IMR-90 (cell line): ENCODE results near the gene GRID1. TPM values are rescaled to one million over a fixed set of nuclear protein-coding genes. Genes with fewer than 3 reads are reported as not detected.

Experiments
- ATAC-seq: fragments of 200-7000 bp; cut with Tn5 transposase; 2 replicates; pipeline ENCODE4 v1.9.1; 2020; ENCODE audit warnings: low read depth, mild to moderate bottlenecking, moderate library complexity
- BruUV-seq: library from RNA; stranded (reverse); fragments of 400-500 nt; replicated peaks from 2 replicates; lab custom pipeline; 2021; lab: Mats Ljungman, UMichigan
- CTCF ChIA-PET: fragments of 300-600 bp; formaldehyde crosslinking; extraction: SDS; loops from one replicate; lab custom pipeline; 2021; ENCODE audit warnings: antibody characterized with exemption; lab: Yijun Ruan, JAX
- POLR2A ChIA-PET: fragments of 300-600 bp; sonication (Branson Sonifier 250); formaldehyde crosslinking; loops from one replicate; lab custom pipeline; 2022; ENCODE audit warnings: antibody characterized with exemption; ENCODE audit not compliant: unreplicated experiment; lab: Charles Lee
- DNase-seq: peaks from one replicate; pipeline ENCODE4 v3.0.0; 2013
- H2AFZ ChIP-seq: replicated peaks from 2 replicates; pipeline ENCODE3; 2013; ENCODE audit warnings: low read length, mild to moderate bottlenecking; ENCODE audit not compliant: poor library complexity
- H2AK5ac ChIP-seq: 2 replicates; pipeline ENCODE4 v1.6.1; 2013; ENCODE audit warnings: low read depth, low read length, inconsistent platforms
- H2AK9ac ChIP-seq: replicated peaks from 2 replicates; pipeline ENCODE3; 2013; ENCODE audit warnings: mild to moderate bottlenecking, low read depth, low read length, moderate library complexity; ENCODE audit not compliant: poor library complexity
- H2BK120ac ChIP-seq: 2 replicates; pipeline ENCODE4 v1.6.1; 2013; ENCODE audit warnings: low read depth, low read length, inconsistent platforms
- H2BK15ac ChIP-seq: 3 replicates; pipeline ENCODE4 v1.6.1; 2013; ENCODE audit warnings: low read depth, low read length, inconsistent platforms
- H2BK20ac ChIP-seq: 2 replicates; pipeline ENCODE4 v1.6.1; 2013; ENCODE audit warnings: low read depth, mild to moderate bottlenecking, inconsistent platforms, low read length, moderate library complexity
- H2BK5ac ChIP-seq: 2 replicates; pipeline ENCODE4 v1.6.1; 2013; ENCODE audit warnings: mild to moderate bottlenecking, low read depth, low read length, inconsistent platforms; ENCODE audit not compliant: poor library complexity, severe bottlenecking
- H3K14ac ChIP-seq: replicated peaks from 2 replicates; pipeline ENCODE4 v1.6.1; 2013; ENCODE audit warnings: low read depth, low read length, inconsistent platforms
- H3K18ac ChIP-seq: 2 replicates; pipeline ENCODE4 v1.6.1; 2013; ENCODE audit warnings: low read depth, low read length, control low read depth
- H3K23ac ChIP-seq: 2 replicates; pipeline ENCODE4 v1.6.1; 2013; ENCODE audit warnings: low read depth, low read length, inconsistent platforms
- H3K27ac ChIP-seq: 2 replicates; pipeline ENCODE4 v1.5.1; 2013; ENCODE audit warnings: mild to moderate bottlenecking, control low read depth, low read length; ENCODE audit not compliant: insufficient read depth
- H3K27me3 ChIP-seq: 2 replicates; pipeline ENCODE4 v1.6.1; 2013; ENCODE audit warnings: low read length; ENCODE audit not compliant: control insufficient read depth, insufficient read depth
- H3K36me3 ChIP-seq: 2 replicates; pipeline ENCODE4 v1.6.1; 2013; ENCODE audit warnings: low read length, mixed read lengths; ENCODE audit not compliant: control insufficient read depth, insufficient read depth
- H3K4ac ChIP-seq: 2 replicates; pipeline ENCODE4 v1.6.1; 2013; ENCODE audit warnings: low read depth, low read length, inconsistent platforms
- H3K4me1 ChIP-seq: 2 replicates; pipeline ENCODE4 v1.6.1; 2013; ENCODE audit warnings: low read length, mixed read lengths; ENCODE audit not compliant: control insufficient read depth, insufficient read depth
- H3K4me2 ChIP-seq: 2 replicates; pipeline ENCODE4 v1.6.1; 2013; ENCODE audit warnings: low read depth, mild to moderate bottlenecking, control low read depth, low read length, moderate library complexity
- H3K4me3 ChIP-seq: 2 replicates; pipeline ENCODE4 v1.5.1; 2013; ENCODE audit warnings: low read depth, mild to moderate bottlenecking, control low read depth, low read length, moderate library complexity; ENCODE audit not compliant: insufficient read depth
- H3K56ac ChIP-seq: 2 replicates; pipeline ENCODE4 v1.6.1; 2013; ENCODE audit warnings: low read length, inconsistent platforms; ENCODE audit not compliant: insufficient read depth; ENCODE audit errors: extremely low read depth
- H3K79me1 ChIP-seq, 2 experiments: 2 replicates each; pipeline ENCODE4 v1.6.1; 2013; ENCODE audit warnings: low read length in 2 of 2, inconsistent platforms in 1 of 2, low read depth in 1 of 2
- H3K9ac ChIP-seq: 2 replicates; pipeline ENCODE4 v1.6.1; 2013; ENCODE audit warnings: low read depth, low read length, control low read depth
- H3K9me1 ChIP-seq: 2 replicates; pipeline ENCODE4 v1.6.1; 2013; ENCODE audit warnings: low read length, inconsistent platforms; ENCODE audit not compliant: insufficient read depth
- H3K9me3 ChIP-seq: 2 replicates; pipeline ENCODE4 v1.6.1; 2013; ENCODE audit warnings: low read length; ENCODE audit not compliant: control insufficient read depth, insufficient read depth
- H4K20me1 ChIP-seq: 2 replicates; pipeline ENCODE4 v1.6.1; 2013; ENCODE audit warnings: low read length, inconsistent platforms; ENCODE audit not compliant: insufficient read depth
- H4K5ac ChIP-seq: 2 replicates; pipeline ENCODE4 v1.6.1; 2013; ENCODE audit warnings: mild to moderate bottlenecking, low read depth, low read length, control low read depth
- H4K8ac ChIP-seq, 2 experiments: 2 replicates each; pipeline ENCODE4 v1.6.1; 2013; ENCODE audit warnings: low read depth in 2 of 2, low read length in 2 of 2, control low read depth in 1 of 2, inconsistent platforms in 1 of 2
- H4K91ac ChIP-seq: 2 replicates; pipeline ENCODE4 v1.6.1; 2013; ENCODE audit warnings: low read depth, low read length, inconsistent platforms; ENCODE audit not compliant: insufficient read depth
- CEBPB ChIP-seq: IDR thresholded peaks from 2 replicates; pipeline ENCODE4 v1.6.1; 2012; ENCODE audit warnings: low read depth, low read length, improper control_type of control experiment
- CHD1 ChIP-seq: IDR thresholded peaks from 2 replicates; pipeline ENCODE4 v1.6.1; 2012; ENCODE audit warnings: low read depth, low read length, improper control_type of control experiment
- CTCF ChIP-seq: conservative IDR thresholded peaks from 2 replicates; pipeline ENCODE4 v1.5.1; 2012; ENCODE audit warnings: mild to moderate bottlenecking, low read depth, low read length, improper control_type of control experiment
- ELK1 ChIP-seq: fragments of 150-350 bp; IDR thresholded peaks from 2 replicates; pipeline ENCODE4 v1.6.1; 2016; ENCODE audit warnings: low read depth, mild to moderate bottlenecking, low read length, moderate library complexity, borderline replicate concordance
- FOS ChIP-seq: fragments of 150-350 bp; IDR thresholded peaks from 2 replicates; pipeline ENCODE4 v1.6.1; 2016; ENCODE audit warnings: low read depth, low read length
- RAD21 ChIP-seq: IDR thresholded peaks from 2 replicates; pipeline ENCODE4 v1.6.1; 2012; ENCODE audit warnings: low read length, improper control_type of control experiment
- RFX5 ChIP-seq: IDR thresholded peaks from 2 replicates; pipeline ENCODE4 v1.8.0; 2012; ENCODE audit warnings: low read depth, mild to moderate bottlenecking, low read length, moderate library complexity
- USF2 ChIP-seq: fragments of 150-350 bp; IDR thresholded peaks from 2 replicates; pipeline ENCODE4 v1.6.1; 2017; ENCODE audit warnings: mild to moderate bottlenecking, antibody characterized with exemption, low read length, low read depth
- WGBS, 2 experiments: methylation state at CpG; one replicate each; pipeline versions ENCODE4 v1.1.5 to v1.1.7; 2013; ENCODE audit warnings: missing lambda C conversion rate in 2 of 2; ENCODE audit not compliant: insufficient read length in 1 of 2; ENCODE audit errors: extremely low coverage in 2 of 2; 5-methylcytosine and 5-hydroxymethylcytosine counted together
- dilution Hi-C: fragments of 300-500 bp; cut with HindIII; formaldehyde crosslinking; loops from one replicate; pipeline ENCODE4 v1.14.3; 2018; ENCODE audit warnings: low sequenced_read_pairs; ENCODE audit not compliant: unreplicated experiment
- in situ Hi-C: fragments of 300-500 bp; cut with MboI; formaldehyde crosslinking; loops from 3 replicates; pipeline ENCODE4 v1.14.3; 2019; ENCODE audit warnings: low sequenced_read_pairs, inconsistent platforms, mixed read lengths
- intact Hi-C: fragments of 100-400 bp; cut with micrococcal nuclease; formaldehyde crosslinking; loops from 2 replicates; pipeline ENCODE4 v1.10.0; 2022
- polyA plus RNA-seq, 3 experiments: library from polyadenylated mRNA; depleted of rRNA; stranded (reverse); fragments of >200 nt; gene quantifications; 2 replicates each; pipeline ENCODE4 v1.2.3, GENCODE V29; 2012; ENCODE audit warnings: low replicate concordance in 1 of 3
- total RNA-seq: library from RNA; depleted of rRNA; stranded (reverse); fragments of >200 nt; gene quantifications from 2 replicates; pipeline ENCODE4 v1.2.3, GENCODE V29; 2012

Gene GRID1
- total and polyA plus RNA-seq, 2 of the 4 experiments (the other 2 are of a cell fraction), result not detected

- Histone ChIP-seq H2BK20ac (no peak overlapping the region), H3K27ac (no peak overlapping the region), H3K14ac (no peak overlapping the region), H3K9me3 (peaks cover 21% of the 10 kb centered on the region), H2BK15ac (no peak overlapping the region), H3K18ac (no peak overlapping the region), H2AK5ac (no peak overlapping the region), H2BK120ac (no peak overlapping the region), H3K4me3 (no peak overlapping the region), H4K91ac (no peak overlapping the region), H4K20me1 (no peaks in the 10 kb centered on the region), H4K5ac (no peak overlapping the region), H4K8ac (no peak overlapping the region), H3K79me1 (no peaks in the 10 kb centered on the region), H3K23ac (no peak overlapping the region), H3K9ac (no peak overlapping the region), H2BK5ac (no peak overlapping the region), H3K56ac (no peak overlapping the region), H3K4ac (no peak overlapping the region), H2AFZ (no peak overlapping the region), H3K4me1 (no peaks in the 10 kb centered on the region), H3K9me1 (no peaks in the 10 kb centered on the region), H2AK9ac (no peak overlapping the region), H3K36me3 (no peaks in the 10 kb centered on the region), H3K27me3 (no peaks in the 10 kb centered on the region), H3K4me2 (no peak overlapping the region)
- TF ChIP-seq CTCF (no peak), RAD21 (no peak), CEBPB (no peak), CHD1 (no peak), FOS (no peak), USF2 (no peak), RFX5 (no peak), ELK1 (no peak)
- ATAC-seq (no peak), DNase-seq (no peak)
- intact Hi-C loops, result no loop called here
- POLR2A ChIA-PET, result no interaction called here
- in situ Hi-C loops, result no loop called here
- BruUV-seq, result no TSS peak
- WGBS, 2 experiments, result no CpG with 5 or more reads among the region's 5 CpGs
- CTCF ChIA-PET, result no interaction called here
- dilution Hi-C loops, result no loop called here
Measured at GRCh38 chr10:85609509-85609908, 757.1 kb downstream of the GRID1 start.
